Erythroblast (primary cell): ENCODE results near the gene PSD.

Source experiments
- DNase-seq, 2 experiments: peaks; one replicate each; lab custom pipeline; 2025; lab: John Stamatoyannopoulos, UW
- GATA1 ChIP-seq: IDR thresholded peaks from 2 replicates; pipeline ENCODE4 v1.6.1; 2011; ENCODE audit warnings: low read depth, mild to moderate bottlenecking, control low read depth, low read length, moderate library complexity
- POLR2A ChIP-seq: IDR thresholded peaks from 2 replicates; pipeline ENCODE4 v1.6.1; 2011; ENCODE audit warnings: mild to moderate bottlenecking, low read length

PSD gene

DNA sequence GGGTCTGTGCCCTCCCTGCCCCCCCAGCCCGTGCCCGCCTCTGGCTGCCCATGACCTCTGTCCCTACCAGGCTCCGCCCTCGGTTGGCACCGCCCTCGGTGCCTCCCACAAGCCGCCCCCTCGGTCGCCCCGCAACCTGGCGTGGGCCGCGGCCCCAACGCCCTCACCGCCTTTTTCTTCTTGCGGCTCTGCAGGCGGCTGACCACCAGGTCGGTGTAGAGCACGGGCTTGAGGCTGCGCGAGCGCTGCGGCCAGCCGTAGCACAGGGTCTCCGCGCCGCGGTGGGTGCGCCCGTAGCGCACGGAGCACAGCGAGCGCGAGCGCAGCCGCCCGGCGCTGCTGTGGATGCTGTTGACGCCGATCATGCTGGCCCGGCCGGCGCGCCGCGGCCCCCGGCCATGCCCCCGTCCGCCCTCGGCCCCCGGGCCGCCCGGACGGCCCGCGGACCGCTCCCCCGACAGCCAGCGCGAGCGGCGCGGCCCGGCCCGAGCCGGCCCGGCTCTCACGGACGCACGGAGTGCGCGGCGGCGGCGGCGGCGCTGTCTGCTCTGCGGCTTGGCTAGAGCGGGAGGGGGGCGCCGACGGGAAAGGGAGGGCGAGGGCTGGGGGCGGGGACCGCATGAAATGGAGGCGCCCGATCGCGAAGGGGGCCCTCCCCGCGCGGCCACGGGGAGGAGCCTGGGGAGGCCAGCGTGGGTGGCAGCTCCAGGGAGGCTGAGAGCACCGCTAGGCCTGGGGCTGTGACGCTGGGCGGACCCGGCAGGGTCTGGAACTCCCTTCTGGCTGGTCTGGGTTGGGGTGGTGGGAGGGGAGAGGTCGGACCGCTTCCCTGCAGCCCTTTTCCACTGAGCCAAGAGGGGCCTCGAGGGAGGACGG, 9.6 kb downstream of the PSD start:
- no peak for DNase-seq
- TF ChIP-seq POLR2A (no peak), GATA1 (no peak)

DNA sequence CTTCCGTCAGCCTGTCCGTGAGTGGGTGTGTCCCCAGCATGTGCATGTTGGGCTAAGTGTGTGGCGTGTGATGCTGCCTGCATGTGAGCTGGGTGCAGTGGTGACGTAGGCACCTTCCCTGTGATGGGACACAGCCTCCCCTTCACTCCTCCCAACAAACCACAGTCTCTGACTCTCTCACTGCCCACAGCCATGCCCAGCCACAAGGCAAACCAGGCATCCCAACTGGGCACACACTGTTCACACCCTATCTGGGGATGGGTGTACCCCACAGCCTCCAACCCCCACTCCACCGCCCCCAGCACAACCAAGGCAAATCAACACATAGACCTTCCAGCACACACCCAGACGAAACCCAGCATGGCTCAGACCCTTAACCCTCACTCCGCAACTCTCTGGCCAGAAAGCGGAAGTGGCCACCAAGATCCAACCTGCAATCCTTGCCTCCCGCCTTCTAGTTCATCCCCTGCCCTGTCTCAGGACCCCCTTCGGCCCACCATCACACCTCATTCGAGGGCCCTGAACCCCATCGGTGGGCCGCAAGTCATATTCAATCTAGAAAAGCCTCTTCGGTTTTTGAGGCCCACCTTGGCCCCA, 10.4 kb downstream of the PSD start:
- TF ChIP-seq GATA1 (no peak), POLR2A (no peak)
- no peak for DNase-seq

- DNase-seq = no peak
- TF ChIP-seq POLR2A (no peak), GATA1 (no peak)
Measured at GRCh38 chr10:102407425-102408130, 11.0 kb downstream of the PSD start.

- TF ChIP-seq GATA1 (no peak), POLR2A (no peak)
- DNase-seq = no peak
Measured at GRCh38 chr10:102406815-102407214, 11.8 kb downstream of the PSD start.

DNA sequence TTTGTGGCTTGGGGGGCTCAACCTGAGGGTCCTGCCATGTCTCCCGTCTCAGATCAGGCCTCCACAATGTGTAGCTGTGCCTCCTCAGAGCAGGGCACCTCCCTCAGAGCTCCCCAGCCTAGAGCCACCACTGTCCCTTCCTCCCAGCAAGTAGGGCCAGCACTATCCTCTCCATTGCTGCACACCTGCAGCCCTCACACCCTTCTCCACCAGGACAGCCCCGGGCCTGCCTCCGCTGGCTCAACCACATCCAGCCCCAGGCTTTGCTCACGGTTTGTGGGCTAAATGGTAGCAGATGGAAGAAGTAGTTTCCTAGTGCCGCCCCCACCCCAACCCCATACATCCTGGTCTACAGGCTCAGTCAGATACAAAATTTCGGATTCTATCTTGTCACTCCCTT, 13.0 kb downstream of the PSD start:
- no peak for TF ChIP-seq POLR2A
- TF ChIP-seq GATA1 = no peak
- DNase-seq = no peak

DNA sequence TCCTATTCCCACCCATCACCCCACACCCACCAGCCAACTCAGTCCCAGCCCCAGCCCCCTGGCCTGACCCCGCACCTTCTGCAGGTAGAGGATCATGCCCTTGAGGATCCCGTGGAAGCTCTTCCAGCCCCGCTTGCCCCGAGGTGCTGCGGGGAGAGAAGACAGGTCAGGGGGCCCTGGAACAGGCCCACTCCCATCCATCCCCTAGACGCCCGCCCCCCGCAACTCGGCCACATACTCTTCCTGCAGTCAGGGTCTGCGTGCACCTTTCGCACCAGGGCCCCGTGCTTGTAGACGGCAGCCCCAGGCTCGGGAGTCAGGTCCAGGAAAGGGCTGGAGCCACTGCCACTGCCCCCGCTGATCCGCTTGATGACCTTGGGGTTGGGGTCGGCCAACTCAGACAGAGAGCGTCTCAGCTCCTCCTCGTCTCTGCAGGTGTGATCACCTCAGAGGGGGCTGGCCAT, 13.4 kb downstream of the PSD start:
- DNase-seq = no peak
- TF ChIP-seq POLR2A (no peak), GATA1 (no peak)

- no peak for DNase-seq
- TF ChIP-seq POLR2A (no peak), GATA1 (no peak)
Measured at GRCh38 chr10:102404361-102405107, 14.1 kb downstream of the PSD start.

DNA sequence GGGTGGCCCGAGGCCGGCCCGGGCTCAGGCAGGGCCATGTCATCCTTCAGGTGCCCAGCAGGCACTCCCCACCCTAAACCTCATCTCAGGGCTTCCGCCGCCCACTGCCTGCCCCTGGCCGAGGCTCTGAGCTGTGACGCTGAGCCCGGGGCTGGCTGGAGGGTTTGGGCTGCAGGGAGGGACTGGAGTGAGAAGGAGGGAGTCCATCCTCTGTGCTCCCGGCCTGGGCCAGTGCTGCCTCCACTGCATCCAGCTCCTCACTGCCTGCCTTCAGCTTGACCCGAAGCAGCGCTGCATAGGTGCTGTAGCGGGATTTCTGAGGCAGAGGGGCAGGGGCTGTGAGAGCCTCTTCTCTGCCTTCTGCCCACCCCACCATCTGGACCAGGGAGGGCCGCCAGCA, 15.5 kb downstream of the PSD start:
- no peak for TF ChIP-seq POLR2A
- TF ChIP-seq GATA1 = no peak
- no peak for DNase-seq

DNA sequence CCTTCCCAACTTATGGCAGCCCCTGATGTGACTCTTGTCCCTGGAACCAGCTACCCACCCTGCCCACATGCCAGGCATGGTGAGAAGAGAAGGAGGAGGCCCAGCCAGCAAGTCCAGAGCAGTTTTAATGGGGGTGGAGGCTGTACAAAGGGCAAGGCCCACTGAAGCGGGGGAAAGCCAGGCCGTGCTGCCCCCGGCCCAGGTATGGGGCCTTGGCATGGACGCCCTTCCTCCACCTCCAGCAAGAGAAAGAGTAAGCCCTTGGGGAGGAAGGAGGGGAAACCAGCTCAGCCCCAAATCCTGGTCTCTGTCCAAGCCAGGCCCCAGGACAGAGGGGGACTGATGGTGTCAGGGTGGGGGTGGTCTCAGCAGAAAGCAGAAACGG, 16.1 kb downstream of the PSD start:
- TF ChIP-seq GATA1 (no peak), POLR2A (no peak)
- DNase-seq = no peak

DNA sequence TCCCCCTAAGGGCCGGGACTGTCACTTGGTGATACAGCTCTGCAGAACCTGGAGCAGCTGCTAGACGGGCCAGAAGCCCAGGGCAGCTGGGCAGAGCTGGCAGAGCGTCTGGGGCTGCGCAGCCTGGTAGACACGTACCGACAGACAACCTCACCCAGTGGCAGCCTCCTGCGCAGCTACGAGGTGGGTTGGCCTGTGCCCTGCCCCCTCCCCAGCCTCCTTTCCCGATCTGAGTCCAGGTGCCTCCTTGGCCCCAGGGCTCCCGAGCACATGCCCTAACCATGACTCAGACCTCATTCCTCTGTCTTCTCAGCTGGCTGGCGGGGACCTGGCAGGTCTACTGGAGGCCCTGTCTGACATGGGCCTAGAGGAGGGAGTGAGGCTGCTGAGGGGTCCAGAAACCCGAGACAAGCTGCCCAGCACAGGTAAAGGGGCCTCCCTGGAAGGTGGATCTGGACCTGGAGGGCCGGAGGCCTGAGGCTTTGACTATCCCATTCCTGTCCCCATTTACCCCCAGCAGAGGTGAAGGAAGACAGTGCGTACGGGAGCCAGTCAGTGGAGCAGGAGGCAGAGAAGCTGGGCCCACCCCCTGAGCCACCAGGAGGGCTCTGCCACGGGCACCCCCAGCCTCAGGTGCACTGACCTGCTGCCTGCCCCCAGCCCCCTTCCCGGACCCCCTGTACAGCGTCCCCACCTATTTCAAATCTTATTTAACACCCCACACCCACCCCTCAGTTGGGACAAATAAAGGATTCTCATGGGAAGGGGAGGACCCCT, 16.7 kb downstream of the PSD start:
- TF ChIP-seq POLR2A (no peak), GATA1 (no peak)
- no peak for DNase-seq

GRCh38 chr10:102401342-102401654, 17.3 kb downstream of the PSD start:
- no peak for DNase-seq
- TF ChIP-seq POLR2A = no peak
- no peak for TF ChIP-seq GATA1

DNA sequence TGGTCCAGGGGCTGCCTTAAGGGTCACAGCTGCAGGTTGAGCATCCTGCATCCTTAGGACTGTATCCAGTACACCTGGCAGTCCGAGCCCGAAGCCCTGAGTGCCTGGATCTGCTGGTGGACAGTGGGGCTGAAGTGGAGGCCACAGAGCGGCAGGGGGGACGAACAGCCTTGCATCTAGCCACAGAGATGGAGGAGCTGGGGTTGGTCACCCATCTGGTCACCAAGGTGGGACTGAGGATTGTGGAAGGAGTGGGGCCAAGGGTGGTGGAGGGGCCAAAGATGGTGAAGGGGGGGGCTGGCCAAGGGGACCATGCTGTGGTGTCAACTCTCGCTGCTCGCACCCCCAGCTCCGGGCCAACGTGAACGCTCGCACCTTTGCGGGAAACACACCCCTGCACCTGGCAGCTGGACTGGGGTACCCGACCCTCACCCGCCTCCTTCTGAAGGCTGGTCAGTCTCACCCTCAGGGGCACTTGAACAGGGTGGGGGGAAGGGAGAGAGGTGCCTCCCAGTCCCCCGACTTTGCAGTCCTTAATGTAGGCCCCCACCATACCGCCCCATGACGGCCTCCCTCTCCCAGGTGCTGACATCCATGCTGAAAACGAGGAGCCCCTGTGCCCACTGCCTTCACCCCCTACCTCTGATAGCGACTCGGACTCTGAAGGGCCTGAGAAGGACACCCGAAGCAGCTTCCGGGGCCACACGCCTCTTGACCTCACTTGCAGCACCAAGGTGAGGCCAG, 17.8 kb downstream of the PSD start:
- TF ChIP-seq GATA1 = no peak
- TF ChIP-seq POLR2A = no peak
- DNase-seq = no peak

DNA sequence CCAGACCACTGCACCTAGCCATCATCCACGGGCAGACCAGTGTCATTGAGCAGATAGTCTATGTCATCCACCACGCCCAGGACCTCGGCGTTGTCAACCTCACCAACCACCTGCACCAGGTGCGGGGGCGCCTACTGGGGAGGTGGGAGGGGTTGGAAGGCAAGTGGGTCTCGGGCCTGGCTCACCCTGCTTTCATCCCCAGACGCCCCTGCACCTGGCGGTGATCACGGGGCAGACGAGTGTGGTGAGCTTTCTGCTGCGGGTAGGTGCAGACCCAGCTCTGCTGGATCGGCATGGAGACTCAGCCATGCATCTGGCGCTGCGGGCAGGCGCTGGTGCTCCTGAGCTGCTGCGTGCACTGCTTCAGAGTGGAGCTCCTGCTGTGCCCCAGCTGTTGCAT, 18.5 kb downstream of the PSD start:
- no peak for TF ChIP-seq GATA1
- no peak for TF ChIP-seq POLR2A
- no peak for DNase-seq
